Right lung (tissue), 10 donors: Measurements from ENCODE around the gene WNT4. TPM values are rescaled to one million over a fixed set of nuclear protein-coding genes. Genes with fewer than 3 reads are reported as not detected.

Experiments used
- DNase-seq, 2 donors: peaks; one replicate each; pipeline ENCODE4 v3.0.0-alpha.2; 2013
- long read RNA-seq, 8 donors: transcript quantifications; one replicate each; lab custom pipeline, GENCODE V29; 2026
- polyA plus RNA-seq, 5 donors: library from polyadenylated mRNA; unstranded; fragments of 120-200 nt; gene quantifications; one replicate each; pipeline versions ENCODE4 v1.2.1 to v1.2.3, GENCODE V29; 2013; ENCODE audit warnings: inconsistent platforms in 1 of 5, low replicate concordance in 1 of 5; ENCODE audit not compliant: insufficient read length in 5 of 5, insufficient read depth in 1 of 5

WNT4 gene
- 1 to 10 TPM; 2.1 to 4.5 (median 3.0) TPM for polyA plus RNA-seq
- long read RNA-seq, donor 1, transcript WNT4-201 (5 exons, 3,845 nt): major isoform, 8 of 8 reads
- long read RNA-seq, donor 1, partial matches to known transcripts: 0 of 8 reads
- long read RNA-seq, donor 1, other reads (novel, unspliced or antisense): 0 of 8 reads
- long read RNA-seq, donor 2, partial matches to known transcripts: 0 of 1 reads
- long read RNA-seq, donor 2, other reads (novel, unspliced or antisense): 0 of 1 reads
- long read RNA-seq, donor 3, partial matches to known transcripts: 231 of 394 reads
- long read RNA-seq, donor 3, other reads (novel, unspliced or antisense): 163 of 394 reads
- long read RNA-seq, donor 4, partial matches to known transcripts: 0 of 1 reads
- long read RNA-seq, donor 4, other reads (novel, unspliced or antisense): 0 of 1 reads
- long read RNA-seq, donor 5, partial matches to known transcripts: 0 of 2 reads
- long read RNA-seq, donor 5, other reads (novel, unspliced or antisense): 0 of 2 reads
- long read RNA-seq, donor 6, partial matches to known transcripts: 0 of 1 reads
- long read RNA-seq, donor 6, other reads (novel, unspliced or antisense): 0 of 1 reads
- long read RNA-seq, donor 7, partial matches to known transcripts: 0 of 1 reads
- long read RNA-seq, donor 7, other reads (novel, unspliced or antisense): 0 of 1 reads
- long read RNA-seq, donor 8, partial matches to known transcripts: 0 of 1 reads
- long read RNA-seq, donor 8, other reads (novel, unspliced or antisense): 0 of 1 reads

DNA sequence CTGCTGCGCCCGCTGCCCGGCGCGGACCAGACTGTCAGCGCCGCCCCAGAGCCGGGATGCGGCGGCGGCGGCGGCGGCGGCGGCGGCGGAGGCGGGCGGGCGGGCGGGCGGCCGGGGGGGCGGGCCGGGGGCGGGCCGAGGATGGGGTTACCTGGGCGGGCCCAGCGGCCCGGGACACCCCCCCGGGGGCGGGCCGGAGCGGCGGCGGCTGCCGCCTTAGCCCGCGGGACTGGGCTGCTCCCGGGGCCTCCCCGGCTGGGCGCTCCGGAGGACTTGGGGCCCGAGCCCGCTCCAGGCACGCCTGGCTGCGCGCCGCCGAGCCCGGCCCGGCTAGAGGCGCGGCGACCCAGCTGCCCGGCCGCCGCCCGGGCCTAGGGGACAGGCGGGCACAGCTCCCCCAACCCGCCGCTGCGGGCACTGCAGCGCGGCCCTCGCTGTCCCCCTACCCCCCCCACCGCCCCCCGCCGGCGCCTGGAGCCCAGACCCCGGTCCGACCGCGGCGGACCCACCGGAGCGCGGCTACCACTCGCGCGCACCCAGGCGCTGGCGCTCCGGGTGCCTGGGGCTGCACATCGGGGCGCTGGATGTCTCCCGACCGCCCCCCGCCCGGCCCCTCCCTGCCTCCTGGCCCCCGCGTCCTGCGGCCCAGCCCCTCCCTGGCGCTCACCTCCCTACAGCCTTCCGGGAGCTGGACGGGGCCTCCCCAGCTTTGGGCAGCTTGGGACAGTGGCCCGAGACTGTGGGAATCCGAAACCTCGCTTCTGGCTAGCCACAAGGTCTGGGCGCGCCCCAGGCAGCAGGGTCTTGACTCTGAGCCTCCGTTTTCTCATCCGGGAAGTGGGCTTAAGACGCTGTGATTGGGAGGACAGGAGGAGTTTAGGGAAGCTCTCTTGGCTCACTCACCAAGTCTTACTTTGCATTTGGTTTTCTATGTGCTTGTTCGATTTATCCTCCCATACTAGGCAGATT, at the start of gene WNT4:
TSS of gene WNT4 (minus strand) at position 33 of the 969 bp plus-strand sequence. CDS start 175 bp downstream, outside the sequence.
- no peak for DNase-seq

DNA sequence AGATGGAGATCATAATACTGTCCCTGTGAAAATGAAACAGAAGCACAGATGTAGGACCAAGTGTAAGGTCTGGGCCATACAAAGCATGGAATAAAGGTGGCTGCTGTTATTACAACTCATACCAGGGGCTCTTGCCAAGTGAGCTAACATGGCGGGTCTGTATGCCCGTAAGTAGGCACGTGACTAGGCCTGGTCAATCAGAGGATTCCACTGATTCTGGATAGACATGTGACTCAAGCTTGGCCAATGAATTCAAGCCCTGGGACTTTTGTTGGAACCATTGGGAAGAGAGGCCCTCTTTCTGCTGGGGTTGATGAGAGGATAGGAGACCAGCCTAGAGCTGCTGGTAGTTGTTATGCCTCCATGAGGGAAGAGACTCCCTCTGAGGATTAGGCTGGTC, 47.8 kb upstream of the WNT4 start:
- DNase-seq: no peak

DNA sequence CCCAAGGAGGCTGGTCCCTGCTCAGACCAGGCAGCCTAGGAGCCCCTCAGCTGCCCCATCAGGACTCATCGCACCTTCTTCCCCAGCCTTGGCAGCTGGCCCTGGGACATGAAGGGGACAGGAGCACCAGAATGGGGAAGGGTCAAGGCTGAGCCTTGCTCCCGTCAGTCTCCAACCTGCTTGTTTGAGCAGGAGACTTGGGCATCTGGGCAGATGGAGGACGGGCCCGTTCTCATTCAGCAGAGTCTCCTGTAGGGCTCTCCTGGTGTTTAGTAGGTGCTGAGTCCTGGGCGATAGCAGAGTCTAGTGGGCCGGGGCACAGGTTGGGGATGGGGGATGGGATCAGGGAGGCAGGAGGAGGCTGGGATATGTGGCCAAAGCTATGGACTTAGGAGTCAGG, 47.4 kb upstream of the WNT4 start:
- DNase-seq: no peak

DNA sequence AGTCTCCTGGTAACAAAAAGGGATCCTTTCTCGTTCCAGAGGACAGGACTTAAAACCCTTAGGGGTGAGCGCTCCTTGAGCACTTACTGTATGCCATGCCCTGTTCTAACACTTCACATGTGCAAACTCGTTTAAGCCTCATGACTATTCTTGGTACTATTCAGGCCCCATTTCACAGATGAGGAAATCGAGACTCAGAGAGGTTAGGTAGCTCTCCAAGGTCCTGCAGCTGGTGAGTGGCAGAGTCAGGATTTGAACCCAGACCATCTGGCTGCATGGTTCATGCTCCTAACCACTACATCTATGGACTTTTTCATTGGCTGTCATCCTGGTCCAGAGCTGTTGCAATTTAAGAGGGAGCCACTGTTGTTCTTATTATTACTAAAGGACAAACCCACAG, 46.7 kb upstream of the WNT4 start:
- no peak for DNase-seq

DNA sequence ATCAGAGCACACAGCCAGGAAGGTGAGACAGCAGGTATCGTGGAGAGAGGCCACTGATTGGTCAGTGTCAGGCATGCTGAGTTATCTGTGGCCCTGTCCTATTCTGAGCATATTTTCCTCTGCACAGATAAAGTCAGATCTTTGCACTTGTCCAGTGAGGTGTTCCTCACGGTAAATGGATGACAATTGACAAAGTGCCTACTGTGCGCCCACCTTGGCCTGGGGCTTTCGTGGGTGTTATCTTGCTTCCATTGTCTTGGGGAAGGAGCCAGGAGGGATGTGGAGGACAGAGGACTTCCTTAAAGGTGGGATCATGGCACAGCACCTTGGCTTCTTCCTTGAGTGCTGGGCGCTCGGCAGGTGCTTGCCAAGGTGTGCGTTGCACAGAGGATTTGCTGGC, 46.0 kb upstream of the WNT4 start:
- DNase-seq: no peak

DNA sequence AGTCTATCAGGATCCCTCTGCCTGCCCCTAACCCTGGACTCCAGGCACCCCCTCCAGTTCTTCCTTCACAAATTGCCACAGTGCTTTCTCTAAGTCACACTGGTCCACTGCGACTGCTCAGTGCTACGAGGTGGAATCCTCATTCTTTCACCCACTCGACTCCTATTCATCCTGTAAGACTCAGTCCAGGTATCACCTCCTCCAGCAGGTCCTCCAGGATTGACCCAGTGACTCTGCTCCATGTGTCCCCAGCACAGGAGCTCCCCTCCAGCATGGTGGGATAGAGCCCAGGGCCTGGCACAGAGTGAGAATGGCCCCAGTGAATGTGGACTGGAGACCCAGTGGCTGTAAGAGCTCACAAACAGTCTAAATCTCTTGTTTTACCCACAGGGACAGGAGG, 45.5 kb upstream of the WNT4 start:
- no peak for DNase-seq

DNA sequence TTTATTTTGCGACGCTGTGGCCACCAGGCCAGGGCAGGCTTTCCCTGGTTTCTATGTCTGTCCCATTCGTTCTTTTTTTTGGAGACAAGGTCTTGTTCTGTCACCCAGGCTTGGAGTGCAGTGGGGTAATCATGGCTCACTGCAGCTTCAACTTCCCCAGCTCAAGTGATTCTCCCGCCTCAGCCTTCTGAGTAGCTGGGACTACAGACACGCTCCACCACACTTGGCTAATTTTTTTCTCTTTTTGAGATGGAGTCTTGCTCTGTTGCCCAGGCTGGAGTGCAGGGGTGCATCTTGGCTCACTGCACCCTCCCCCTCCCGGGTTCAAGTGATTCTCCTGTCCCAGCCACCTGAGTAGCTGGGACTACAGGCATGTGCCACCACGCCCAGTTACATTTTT, 43.4 kb upstream of the WNT4 start:
- DNase-seq: no peak

DNA sequence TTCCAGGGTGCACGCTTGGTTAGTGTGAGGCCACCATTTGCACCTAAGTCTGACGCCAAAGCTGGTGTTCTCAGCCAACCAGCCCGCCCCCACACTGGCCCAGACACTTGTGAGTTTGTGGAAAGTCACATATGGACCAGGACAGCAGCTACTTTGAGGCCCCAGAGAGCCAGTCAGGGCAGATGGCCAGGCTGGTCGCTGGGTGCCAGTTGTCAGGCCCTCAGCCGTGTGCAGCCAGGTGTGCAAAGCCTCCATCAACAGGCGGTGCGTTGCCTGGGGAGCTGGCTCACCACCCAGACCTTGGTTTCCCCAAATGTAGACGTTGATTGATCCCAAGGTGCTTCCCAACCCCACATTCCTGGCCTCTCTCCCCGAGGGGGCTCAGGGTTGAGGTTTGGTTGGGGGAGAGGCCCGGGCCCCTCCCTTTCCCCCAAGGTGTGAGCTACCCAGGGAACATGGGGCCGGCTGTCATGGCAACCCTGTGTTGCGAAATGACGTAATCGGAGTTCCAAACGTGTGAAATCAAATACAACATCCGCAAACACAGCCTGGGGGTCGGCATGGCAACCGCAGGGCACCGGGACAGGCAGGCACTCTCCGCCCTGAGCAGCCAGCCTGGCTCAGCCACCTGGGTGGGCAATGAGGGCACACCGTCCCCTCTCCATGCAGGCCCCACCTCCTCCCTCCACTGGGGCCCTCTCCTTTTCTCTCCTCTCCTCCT, 42.2 kb upstream of the WNT4 start:
- peak; percentile 63 to 65 for DNase-seq

DNA sequence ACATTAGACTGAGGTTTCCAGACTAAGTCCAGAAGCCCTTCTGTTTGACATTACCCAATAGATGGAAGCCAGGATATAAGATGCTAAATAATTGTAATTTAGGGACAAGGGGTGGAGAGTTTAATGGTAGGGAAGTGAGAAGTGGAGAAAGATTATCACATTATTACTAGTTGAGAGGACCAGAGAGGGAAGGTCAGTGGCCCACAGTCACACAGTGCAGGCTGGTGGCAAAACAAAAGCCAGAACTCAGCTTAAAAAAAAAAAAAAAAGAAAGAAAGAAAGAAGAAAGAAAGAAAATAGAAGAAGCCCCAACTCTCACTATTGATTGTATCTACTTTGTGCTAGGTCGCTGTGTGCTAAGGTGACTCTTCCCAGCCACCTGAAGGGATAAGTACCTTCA, 41.6 kb upstream of the WNT4 start:
- no peak for DNase-seq

DNA sequence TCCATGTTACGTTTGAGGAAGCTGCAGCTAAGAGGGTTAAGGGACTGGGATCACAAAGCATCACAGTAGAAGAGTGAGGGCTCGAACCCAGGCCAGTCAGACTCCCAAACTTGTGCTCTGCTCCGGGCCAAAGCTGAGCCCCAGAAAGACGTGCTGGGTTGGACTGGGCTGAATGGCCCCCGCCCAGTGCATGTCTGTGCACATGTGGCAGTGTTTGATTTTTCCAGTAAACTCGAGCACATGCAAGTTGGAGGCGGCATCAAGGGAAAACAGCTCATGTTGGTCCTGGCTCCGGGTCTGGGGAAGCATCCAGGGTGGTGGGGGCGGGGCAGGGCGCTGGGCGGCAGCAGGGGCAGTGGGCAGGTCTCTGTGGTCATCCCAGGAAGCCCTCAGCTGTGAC, 39.8 kb upstream of the WNT4 start:
- no peak for DNase-seq

DNA sequence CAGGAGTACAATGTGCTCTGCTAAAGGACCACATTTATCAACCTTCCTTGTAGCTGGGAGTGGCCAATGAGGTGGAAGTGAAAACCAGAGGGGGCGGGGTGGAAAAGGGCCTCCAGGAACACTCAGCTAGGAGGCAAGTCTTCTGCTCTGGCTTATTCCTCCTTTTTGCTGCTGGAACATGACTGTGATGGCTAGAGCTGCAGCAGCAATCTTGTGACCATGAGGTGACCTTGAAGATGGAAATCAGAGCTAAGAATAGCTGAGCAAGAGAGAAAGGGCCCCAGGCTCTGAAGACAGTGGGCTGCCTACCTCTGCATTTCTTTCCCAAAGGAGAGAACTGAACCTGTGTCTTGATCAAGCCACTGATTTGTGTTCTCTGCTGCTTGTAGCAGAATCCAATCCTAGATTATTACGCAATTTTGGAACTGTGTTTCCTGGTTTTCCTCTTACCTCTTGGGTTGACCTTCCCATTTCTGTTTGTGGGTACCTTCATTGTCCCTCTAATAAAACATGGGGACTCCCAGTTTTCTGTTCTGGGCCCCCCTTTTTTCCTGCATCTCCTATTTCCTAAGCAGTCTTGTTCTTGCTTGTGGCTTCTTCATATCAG, 36.4 kb upstream of the WNT4 start:
- DNase-seq: no peak

DNA sequence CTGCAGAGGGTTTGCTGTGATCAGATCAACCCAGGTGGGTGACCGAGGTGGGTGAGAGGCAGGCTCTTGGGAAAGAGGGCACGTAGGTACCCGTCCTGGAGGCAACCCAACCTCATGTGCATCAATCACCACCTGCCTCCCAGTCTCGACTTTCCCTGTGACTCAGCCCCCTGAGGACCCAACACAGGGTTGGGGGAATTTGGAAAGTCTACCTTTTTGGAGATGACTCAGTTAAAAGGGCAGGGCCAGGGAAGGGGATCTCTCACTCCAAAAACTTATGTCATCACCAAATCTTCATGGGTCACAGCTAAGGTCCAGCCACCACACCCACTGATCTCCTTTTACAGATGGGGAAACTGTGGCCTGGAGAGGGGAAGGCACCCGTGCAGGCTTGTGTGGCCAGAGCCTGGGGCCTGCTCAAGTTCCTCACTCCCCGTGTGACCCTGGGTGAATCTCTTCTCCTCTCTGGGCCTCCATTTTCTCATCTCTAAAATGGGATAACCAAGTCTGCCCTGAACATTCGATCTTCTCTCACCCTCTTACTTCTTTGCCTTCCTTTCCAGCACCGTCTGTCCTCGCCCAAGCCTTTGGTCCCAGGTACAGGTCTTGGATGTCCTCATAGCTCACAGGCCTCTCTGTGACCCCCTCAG, 34.6 kb upstream of the WNT4 start:
- no peak for DNase-seq

DNA sequence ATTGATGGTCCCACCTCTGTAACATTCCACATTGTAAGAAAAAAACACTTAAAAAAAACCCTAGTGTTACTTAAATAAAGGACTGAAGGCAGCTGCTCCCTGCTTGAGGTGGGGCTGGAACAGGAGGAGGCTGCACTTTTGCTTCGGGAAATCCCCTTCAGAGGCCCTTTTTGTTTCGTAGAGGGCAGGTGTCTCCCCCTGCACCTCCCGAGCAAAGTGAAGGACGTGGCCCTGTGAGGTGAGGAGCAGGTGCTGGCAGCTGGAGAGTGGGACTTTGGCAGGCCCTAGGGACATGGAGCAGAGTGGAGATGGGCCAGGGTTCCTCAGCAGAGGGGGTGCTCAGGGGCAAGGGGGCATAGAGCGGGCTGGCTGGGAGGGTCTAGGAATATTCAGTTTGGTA, 33.4 kb upstream of the WNT4 start:
- DNase-seq: no peak

DNA sequence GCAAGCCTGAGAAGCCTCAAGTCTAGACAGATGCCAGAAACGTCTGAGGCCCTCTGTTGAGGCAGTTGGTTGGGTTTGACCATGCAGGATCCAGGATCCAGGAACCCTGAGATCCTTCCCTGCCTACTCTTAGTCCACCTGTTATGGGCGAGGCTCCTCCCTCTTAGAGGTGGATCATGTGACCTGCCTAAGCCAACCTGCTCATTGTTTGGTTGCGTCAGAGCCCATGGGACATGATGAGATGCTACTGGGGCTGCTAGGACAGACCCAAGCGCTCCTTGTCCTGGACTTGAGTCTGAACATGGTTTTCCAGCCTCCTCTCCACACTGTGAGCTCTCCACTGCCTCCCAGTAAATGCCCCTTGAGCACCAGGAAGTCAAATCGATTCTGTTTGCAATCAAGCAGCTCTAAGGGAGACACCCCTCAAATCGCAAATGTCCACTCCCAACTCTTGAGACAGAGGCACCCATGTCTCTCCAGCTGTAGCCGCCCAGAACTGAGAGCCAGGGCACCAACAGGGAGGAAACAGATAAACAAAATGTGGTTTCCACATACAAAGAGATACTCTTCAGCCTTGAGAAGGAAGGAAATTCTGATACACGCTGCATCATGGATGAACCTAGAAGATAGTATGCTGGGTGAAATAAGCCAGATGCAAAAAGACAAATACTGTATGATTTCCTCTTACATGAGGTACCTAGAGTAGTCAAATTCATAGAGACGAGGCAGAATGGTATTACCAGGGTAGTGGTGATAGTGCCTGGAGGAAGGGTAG, 31.7 kb upstream of the WNT4 start:
- DNase-seq: no peak

DNA sequence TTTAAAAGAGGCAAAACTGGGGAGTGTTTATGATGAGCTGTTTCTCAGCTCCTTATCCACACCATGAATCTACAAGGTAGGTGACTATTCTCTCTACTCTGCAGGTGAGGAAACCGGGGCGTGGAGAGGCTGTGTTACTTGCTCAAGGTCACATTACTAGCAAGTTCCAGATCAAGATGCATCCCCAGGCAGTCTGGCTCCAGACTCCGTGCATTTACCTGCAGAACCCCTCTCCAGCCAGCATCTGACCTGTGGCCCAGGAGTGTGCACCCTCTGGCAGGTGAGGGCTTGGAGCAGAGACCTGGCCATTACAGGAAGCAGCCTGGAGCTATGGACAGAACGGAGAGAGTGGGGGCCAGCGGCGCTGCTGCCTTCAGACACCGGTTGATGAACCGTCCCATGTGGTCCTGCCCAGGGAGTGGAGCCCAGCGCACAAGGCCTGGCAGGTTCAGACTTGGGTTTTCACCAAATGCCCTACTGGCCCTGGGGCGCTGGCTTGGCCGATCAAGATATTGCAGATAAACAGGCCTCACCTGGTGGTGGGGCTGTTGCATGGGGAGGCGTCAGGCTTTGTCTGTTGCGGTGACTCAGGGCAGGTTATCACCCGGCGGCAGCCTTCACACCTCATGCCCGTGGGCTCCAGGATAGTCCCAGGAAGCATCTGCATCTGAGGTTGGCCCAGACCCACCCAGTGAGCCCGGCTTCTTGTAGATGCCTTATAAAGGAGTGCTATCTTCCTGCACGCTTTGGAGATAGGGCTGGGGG, 29.2 kb upstream of the WNT4 start:
- DNase-seq: no peak

DNA sequence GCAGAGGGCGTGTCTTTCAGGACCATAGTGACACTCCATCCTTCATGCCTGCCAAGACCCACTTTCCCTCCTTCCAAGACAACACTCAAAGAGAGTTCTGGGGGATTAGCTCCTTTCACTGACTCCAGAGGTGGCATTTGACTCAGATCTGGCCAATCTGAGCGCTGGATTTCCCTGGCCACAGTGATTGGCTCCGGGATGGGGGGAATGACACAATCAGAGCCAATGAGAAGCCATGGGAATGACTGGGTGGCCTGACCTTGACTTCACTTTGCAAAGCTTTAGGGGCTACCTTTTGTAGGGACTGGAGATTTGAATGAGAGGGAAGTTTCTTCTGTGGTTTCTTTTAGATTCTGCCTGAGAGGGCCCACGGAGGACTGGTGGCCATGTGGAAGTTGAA, 26.9 kb upstream of the WNT4 start:
- no peak for DNase-seq

DNA sequence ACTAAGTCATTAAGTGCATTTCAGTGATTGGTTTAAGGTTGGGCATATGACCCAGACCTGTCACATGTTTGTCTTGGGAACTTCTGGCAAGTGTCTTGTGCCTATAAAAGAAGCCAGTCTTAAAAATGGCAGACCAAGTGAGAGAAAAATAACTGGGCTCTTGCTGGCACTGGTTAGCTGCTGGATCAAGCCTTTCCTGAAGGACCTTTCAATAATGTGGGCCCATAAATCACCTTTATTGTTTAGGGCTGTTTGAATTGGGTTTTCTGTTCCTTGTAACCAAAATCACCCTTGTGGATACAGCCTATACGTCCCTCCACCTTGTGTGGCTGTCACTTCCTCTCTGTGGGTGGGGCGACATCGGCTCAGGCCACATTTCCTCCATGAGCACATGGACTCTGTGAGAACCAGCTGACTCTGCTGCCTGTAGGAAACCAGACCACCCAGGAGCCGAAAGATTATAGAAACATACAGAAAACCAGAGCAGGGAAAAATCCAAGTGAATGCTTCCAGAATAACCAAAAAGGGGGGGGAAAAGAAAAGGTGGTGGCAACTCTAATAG, 25.6 kb upstream of the WNT4 start:
- DNase-seq: no peak

DNA sequence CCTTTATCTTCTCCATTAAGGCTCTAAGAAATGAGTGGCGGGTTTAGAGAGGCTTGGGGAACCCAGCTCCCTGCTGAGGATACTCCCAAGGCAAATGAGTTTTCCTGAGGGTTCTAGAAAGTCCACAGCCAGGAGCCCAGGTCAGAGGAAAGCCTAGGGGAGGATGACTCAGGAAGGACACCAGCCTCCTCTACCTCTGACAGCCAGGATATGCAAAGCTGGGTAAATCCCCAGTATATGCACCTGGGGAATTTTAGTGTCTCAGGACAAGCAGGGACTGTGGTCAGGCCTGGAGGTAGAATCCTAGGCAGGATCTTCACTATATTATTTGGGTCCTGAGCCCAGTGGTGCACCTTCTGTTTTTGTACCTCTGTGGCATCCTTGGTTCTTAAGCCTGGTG, 23.5 kb upstream of the WNT4 start:
- DNase-seq: no peak
